ENCODE results near the gene LYG2. TPM values are rescaled to one million over a fixed set of nuclear protein-coding genes. Genes with fewer than 3 reads are reported as not detected.

The LYG2 gene
- total and polyA plus RNA-seq, 2 of the 4 experiments (the other 2 are of a cell fraction), result not detected

DNA sequence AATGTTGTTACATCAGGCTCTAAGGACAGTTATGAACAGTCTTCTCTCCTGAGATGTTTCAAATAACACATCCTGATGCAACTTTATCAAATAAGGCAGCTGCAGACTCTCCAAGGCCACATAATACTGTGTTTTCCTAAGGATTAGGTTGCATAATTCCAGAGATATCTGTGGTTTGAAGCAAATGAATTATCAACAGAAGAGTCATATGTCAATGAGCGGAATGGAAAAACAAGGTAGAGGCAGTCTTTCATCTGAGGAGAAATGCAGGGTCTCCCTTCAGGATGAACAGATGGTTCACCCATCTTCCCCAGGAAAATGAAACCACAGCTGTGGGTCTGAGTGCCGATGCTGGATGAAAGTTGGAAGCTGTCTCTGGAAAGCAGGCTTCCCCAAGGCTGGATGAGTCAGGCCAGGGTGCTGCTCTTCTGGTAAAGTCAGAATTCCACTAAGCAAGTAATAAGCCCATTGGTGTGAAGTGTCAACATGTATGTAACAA lies 23.4 kb upstream of the LYG2 start:
- Histone ChIP-seq H3K56ac (ENCODE audit: extremely low read depth, insufficient read depth, low read length) (no peak overlapping the region), H3K79me1 (ENCODE audit: low read depth in 1 of 2, low read length in 2 of 2) (no peaks in the 10 kb centered on the region), H3K27ac (ENCODE audit: insufficient read depth, low read length) (peak overlapping the region; percentile 5; the same call in 1 of the 2 replicates), H4K8ac (ENCODE audit: low read depth in 2 of 2, low read length in 2 of 2) (no peak overlapping the region), H2BK15ac (ENCODE audit: low read depth, low read length) (no peak overlapping the region), H4K20me1 (ENCODE audit: insufficient read depth, low read length) (no peaks in the 10 kb centered on the region; the same call in 1 of the 2 replicates), H2BK120ac (ENCODE audit: low read depth, low read length) (no peak overlapping the region), H3K4ac (ENCODE audit: low read depth, low read length) (no peak overlapping the region), H3K4me3 (ENCODE audit: insufficient read depth, low read depth, low read length) (peak overlapping the region; percentile 23; the same call in 1 of the 2 replicates), H2AK5ac (ENCODE audit: low read depth, low read length) (no peak overlapping the region), H4K91ac (ENCODE audit: insufficient read depth, low read depth, low read length) (no peak overlapping the region), H3K9me1 (ENCODE audit: insufficient read depth, low read length) (no peaks in the 10 kb centered on the region), H3K4me1 (ENCODE audit: control insufficient read depth, insufficient read depth, low read length) (peaks cover 3% of the 10 kb centered on the region; the same call in 1 of the 2 replicates), H2BK5ac (ENCODE audit: low read depth, low read length, poor library complexity, severe bottlenecking) (no peak overlapping the region), H2AK9ac (replicated peaks; ENCODE audit: low read depth, low read length, poor library complexity) (no peak overlapping the region), H3K18ac (ENCODE audit: low read depth, low read length) (no peak overlapping the region), H3K14ac (replicated peaks; ENCODE audit: low read depth, low read length) (no peak overlapping the region), H2BK20ac (ENCODE audit: low read depth, low read length) (no peak overlapping the region), H3K23ac (ENCODE audit: low read depth, low read length) (no peak overlapping the region), H3K9ac (ENCODE audit: low read depth, low read length) (no peak overlapping the region), H4K5ac (ENCODE audit: low read depth, low read length) (no peak overlapping the region), H3K9me3 (ENCODE audit: control insufficient read depth, insufficient read depth, low read length) (peaks cover 4% of the 10 kb centered on the region), H3K36me3 (ENCODE audit: control insufficient read depth, insufficient read depth, low read length) (no peaks in the 10 kb centered on the region), H3K27me3 (ENCODE audit: control insufficient read depth, insufficient read depth, low read length) (no peaks in the 10 kb centered on the region; the same call in 1 of the 2 replicates), H2AFZ (replicated peaks; ENCODE audit: low read length, poor library complexity) (peak overlapping the region; percentile 2), H3K4me2 (ENCODE audit: low read depth, low read length) (peak overlapping the region; percentile 51)
- BruUV-seq (replicated peaks), result no TSS peak
- DNase-seq (peak; percentile 92), ATAC-seq (ENCODE audit: low read depth) (peak; percentile 98)
- CTCF ChIA-PET, result interaction anchor here (1.0 kb wide), 1 partner anchor 17 kb away, joined by 3 read pairs; no protein-coding TSS in a partner anchor
- TF ChIP-seq RFX5 (IDR thresholded peaks at IDR 0.05; ENCODE audit: low read depth, low read length), result no peak
- TF ChIP-seq RCOR1 (IDR thresholded peaks at IDR 0.05; ENCODE audit: insufficient replicate concordance, low read length), result peak; percentile 10
- TF ChIP-seq CTCF (conservative IDR thresholded peaks at IDR 0.05; ENCODE audit: low read depth, low read length), result no peak
- no peak for TF ChIP-seq POLR2A (IDR thresholded peaks at IDR 0.05; ENCODE audit: low read depth, low read length)
- TF ChIP-seq FOS (IDR thresholded peaks at IDR 0.05; ENCODE audit: low read depth, low read length), result no peak
- TF ChIP-seq RAD21 (IDR thresholded peaks at IDR 0.05; ENCODE audit: low read length), result no peak
- TF ChIP-seq CEBPB (IDR thresholded peaks at IDR 0.05; ENCODE audit: low read depth, low read length), result peak; percentile 89
- peak; percentile 19; the same call in 1 of the 2 replicates for TF ChIP-seq BHLHE40 (IDR thresholded peaks at IDR 0.05; ENCODE audit: low read depth, low read length)
- TF ChIP-seq MAZ (IDR thresholded peaks at IDR 0.05; ENCODE audit: borderline replicate concordance, low read depth, low read length), result no peak
- TF ChIP-seq MAFK (IDR thresholded peaks at IDR 0.05; ENCODE audit: low read depth, low read length), result no peak
- TF ChIP-seq SMC3 (IDR thresholded peaks at IDR 0.05; ENCODE audit: low read depth, low read length), result no peak
- TF ChIP-seq, protein P1, sequence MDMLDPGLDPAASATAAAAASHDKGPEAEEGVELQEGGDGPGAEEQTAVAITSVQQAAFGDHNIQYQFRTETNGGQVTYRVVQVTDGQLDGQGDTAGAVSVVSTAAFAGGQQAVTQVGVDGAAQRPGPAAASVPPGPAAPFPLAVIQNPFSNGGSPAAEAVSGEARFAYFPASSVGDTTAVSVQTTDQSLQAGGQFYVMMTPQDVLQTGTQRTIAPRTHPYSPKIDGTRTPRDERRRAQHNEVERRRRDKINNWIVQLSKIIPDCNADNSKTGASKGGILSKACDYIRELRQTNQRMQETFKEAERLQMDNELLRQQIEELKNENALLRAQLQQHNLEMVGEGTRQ (IDR thresholded peaks at IDR 0.05; ENCODE audit: low read depth, low read length), result no peak
- TF ChIP-seq NFE2L2 (IDR thresholded peaks at IDR 0.05; ENCODE audit: low read depth, low read length), result no peak
- no peak for TF ChIP-seq MXI1 (IDR thresholded peaks at IDR 0.05; ENCODE audit: borderline replicate concordance, low read depth, low read length)
- no peak for TF ChIP-seq ELK1 (IDR thresholded peaks at IDR 0.05; ENCODE audit: borderline replicate concordance, low read depth, low read length)
- TF ChIP-seq CHD1 (IDR thresholded peaks at IDR 0.05; ENCODE audit: low read depth, low read length), result no peak
- intact Hi-C loops (cut with micrococcal nuclease) (no loop called here), in situ Hi-C loops (cut with MboI; ENCODE audit: low sequenced_read_pairs) (no loop called here), dilution Hi-C loops (cut with HindIII; ENCODE audit: low sequenced_read_pairs, unreplicated experiment) (no loop called here)
- WGBS, 2 experiments (ENCODE audit: extremely low coverage in 2 of 2, insufficient read length in 1 of 2), result no CpG with 5 or more reads among the region's 2 CpGs
- POLR2A ChIA-PET (ENCODE audit: unreplicated experiment), result interaction anchor here (0.5 kb wide), 1 partner anchor 114 kb away, joined by 3 read pairs; no protein-coding TSS in a partner anchor
